Epithelial cell of prostate (primary cell): ENCODE data around the gene TRPC4AP.
"Not testable (repeated sequence)": the region's sequence is repeated elsewhere in the genome, so short reads cannot be mapped to it uniquely, and the experiment has no call there.

Experiments used
- DNase-seq: peaks from one replicate; pipeline ENCODE4 v3.0.0-alpha.2; 2011; ENCODE audit warnings: low read depth, low spot score
- H3K27ac ChIP-seq: fragments of 450-650 bp; 2 replicates; pipeline ENCODE4 v1.5.1; 2017; ENCODE audit warnings: mild to moderate bottlenecking

TRPC4AP gene

GRCh38 chr20:35108921-35109320, 16.3 kb upstream of the TRPC4AP start:
- peak; percentile 49 for DNase-seq
- peak overlapping the region; percentile 60 for H3K27ac ChIP-seq

GRCh38 chr20:35106827-35107380, 14.3 kb upstream of the TRPC4AP start:
- DNase-seq, result no peak
- no peak overlapping the region for H3K27ac ChIP-seq

- H3K27ac ChIP-seq, result no peak overlapping the region
- no peak for DNase-seq
These were observed 12.2 kb upstream of the TRPC4AP start for GRCh38 chr20:35104685-35105295.

GRCh38 chr20:35101620-35102019, 9.0 kb upstream of the TRPC4AP start:
- no peak for DNase-seq
- H3K27ac ChIP-seq, result no peak overlapping the region

- DNase-seq, result no peak
- peak overlapping the region; percentile 92 for H3K27ac ChIP-seq
These were observed 769 bp upstream of the TRPC4AP start for GRCh38 chr20:35093267-35093884.

GRCh38 chr20:35091816-35092523, 637 bp downstream of the TRPC4AP start:
- no peak for DNase-seq
- H3K27ac ChIP-seq, result peak overlapping the region; percentile 92

- H3K27ac ChIP-seq, result peak overlapping the region; percentile 2
- DNase-seq, result no peak
These were observed 4.1 kb downstream of the TRPC4AP start for GRCh38 chr20:35088231-35089145.

GRCh38 chr20:35087791-35088190, 4.8 kb downstream of the TRPC4AP start:
- no peak for DNase-seq

GRCh38 chr20:35087355-35087754, 5.3 kb downstream of the TRPC4AP start:
- no peak for DNase-seq

More at GRCh38 chr20:35087791-35088190, 4.8 kb downstream of the TRPC4AP start:
- H3K27ac ChIP-seq, result no peak overlapping the region

GRCh38 chr20:35085477-35086225, 7.0 kb downstream of the TRPC4AP start:
- DNase-seq, result no peak
- no peak overlapping the region for H3K27ac ChIP-seq

More at GRCh38 chr20:35087355-35087754, 5.3 kb downstream of the TRPC4AP start:
- H3K27ac ChIP-seq, result no peak overlapping the region

GRCh38 chr20:35084998-35085397, 7.6 kb downstream of the TRPC4AP start:
- no peak overlapping the region for H3K27ac ChIP-seq
- no peak for DNase-seq

- not testable (repeated sequence) for H3K27ac ChIP-seq
These were observed 12.3 kb downstream of the TRPC4AP start for GRCh38 chr20:35080348-35080642.

GRCh38 chr20:35079472-35080347, 12.9 kb downstream of the TRPC4AP start:
- no peak overlapping the region for H3K27ac ChIP-seq
- no peak for DNase-seq

More at GRCh38 chr20:35080348-35080642, 12.3 kb downstream of the TRPC4AP start:
- not testable (repeated sequence) for DNase-seq

GRCh38 chr20:35077872-35078271, 14.7 kb downstream of the TRPC4AP start:
- H3K27ac ChIP-seq, result peak overlapping the region; percentile 46
- DNase-seq, result no peak

- DNase-seq, result no peak
- peak overlapping the region; percentile 46 for H3K27ac ChIP-seq
These were observed 15.3 kb downstream of the TRPC4AP start for GRCh38 chr20:35077341-35077740.

- not testable (repeated sequence) for DNase-seq, H3K27ac ChIP-seq
These were observed 21.0 kb downstream of the TRPC4AP start for GRCh38 chr20:35071436-35072153.

- no peak overlapping the region for H3K27ac ChIP-seq
- DNase-seq, result no peak
These were observed 26.4 kb downstream of the TRPC4AP start for GRCh38 chr20:35066194-35066593.

- no peak overlapping the region for H3K27ac ChIP-seq
- DNase-seq, result no peak
These were observed 27.4 kb downstream of the TRPC4AP start for GRCh38 chr20:35065181-35065580.
